Karpas-422 (cell line): Measurements from ENCODE around the gene CERS3. TPM values are rescaled to one million over a fixed set of nuclear protein-coding genes. Genes with fewer than 3 reads are reported as not detected.

Experiments
- DNase-seq: peaks from one replicate; pipeline ENCODE4 v3.0.0-alpha.2; 2015
- H2AFZ ChIP-seq: fragments of 200-600 bp; sonication (generic); 2 replicates; pipeline ENCODE4 v1.6.1; 2014; ENCODE audit warnings: antibody characterized with exemption, low read length, mixed read lengths
- H3K27ac ChIP-seq: fragments of 200-600 bp; sonication (generic); 2 replicates; pipeline ENCODE4 v1.5.1; 2014; ENCODE audit warnings: mild to moderate bottlenecking, low read length, moderate library complexity
- H3K27me3 ChIP-seq: fragments of 200-600 bp; sonication (generic); 2 replicates; pipeline ENCODE4 v1.6.1; 2014; ENCODE audit warnings: low read length, mixed read lengths
- H3K36me3 ChIP-seq: fragments of 200-600 bp; sonication (generic); 2 replicates; pipeline ENCODE4 v1.6.1; 2014; ENCODE audit warnings: low read length, mixed read lengths; ENCODE audit not compliant: insufficient read depth
- H3K4me1 ChIP-seq: fragments of 200-600 bp; sonication (generic); 2 replicates; pipeline ENCODE4 v1.6.1; 2014; ENCODE audit warnings: mild to moderate bottlenecking, low read length, mixed read lengths
- H3K4me2 ChIP-seq: fragments of 200-600 bp; sonication (generic); 2 replicates; pipeline ENCODE4 v1.6.1; 2014; ENCODE audit warnings: low read length, low read depth, mild to moderate bottlenecking; ENCODE audit not compliant: poor library complexity, severe bottlenecking
- H3K4me3 ChIP-seq: fragments of 200-600 bp; sonication (generic); 2 replicates; pipeline ENCODE4 v1.5.1; 2014; ENCODE audit warnings: mild to moderate bottlenecking, antibody characterized with exemption, low read length, mixed read lengths
- H3K79me2 ChIP-seq: fragments of 200-600 bp; sonication (generic); 2 replicates; pipeline ENCODE4 v1.6.1; 2014; ENCODE audit warnings: mild to moderate bottlenecking, low read length, mixed read lengths
- H3K9ac ChIP-seq: fragments of 200-600 bp; sonication (generic); 2 replicates; pipeline ENCODE4 v1.6.0; 2014; ENCODE audit warnings: low read length
- H3K9me2 ChIP-seq: fragments of 200-600 bp; sonication (generic), shearing (Covaris generic); replicated peaks from 2 replicates; pipeline ENCODE4 v1.6.0; 2014; ENCODE audit warnings: mild to moderate bottlenecking, low read length, moderate library complexity; ENCODE audit not compliant: insufficient read depth
- H3K9me3 ChIP-seq: fragments of 300-700, 200-600 bp; sonication (generic); 2 replicates; pipeline ENCODE4 v1.6.1; 2014; ENCODE audit warnings: low read length, mixed read lengths
- H4K20me1 ChIP-seq: fragments of 200-600 bp; sonication (generic); 2 replicates; pipeline ENCODE4 v1.6.1; 2014; ENCODE audit warnings: mild to moderate bottlenecking, antibody characterized with exemption, low read length, low read depth; ENCODE audit not compliant: insufficient read depth
- total RNA-seq: library from RNA; depleted of rRNA; stranded (reverse); fragments of >200 nt; shearing (Covaris generic); gene quantifications from 2 replicates; pipeline ENCODE4 v1.2.3, GENCODE V29; 2014; ENCODE audit warnings: low replicate concordance

Gene CERS3
- total RNA-seq, 1 experiment from 2014 or later, result 0.15 TPM

- H3K27ac ChIP-seq, result no peak overlapping the region
- H3K36me3 ChIP-seq, result no peaks in the 10 kb centered on the region
These were observed 95.4 kb downstream of the CERS3 start for GRCh38 chr15:100433304-100433703.

GRCh38 chr15:100430411-100430810 lies 98.3 kb downstream of the CERS3 start:
- Histone ChIP-seq H3K4me2 (no peak overlapping the region), H3K9ac (no peak overlapping the region), H3K27ac (no peak overlapping the region), H3K79me2 (no peaks in the 10 kb centered on the region), H4K20me1 (no peaks in the 10 kb centered on the region), H3K36me3 (no peaks in the 10 kb centered on the region), H3K9me3 (no peaks in the 10 kb centered on the region), H2AFZ (no peak overlapping the region), H3K4me3 (no peak overlapping the region), H3K27me3 (no peaks in the 10 kb centered on the region), H3K9me2 (no peaks in the 10 kb centered on the region), H3K4me1 (no peaks in the 10 kb centered on the region)
- DNase-seq, result no peak

More at GRCh38 chr15:100433304-100433703, 95.4 kb downstream of the CERS3 start:
- peaks cover under 1% of the 10 kb centered on the region for H3K4me1 ChIP-seq
- no peaks in the 10 kb centered on the region for H3K9me2 ChIP-seq
- H3K9ac ChIP-seq, result no peak overlapping the region
- no peaks in the 10 kb centered on the region for H3K9me3 ChIP-seq
- no peak overlapping the region for H2AFZ ChIP-seq
- H3K27me3 ChIP-seq, result no peaks in the 10 kb centered on the region
- H3K4me3 ChIP-seq, result no peak overlapping the region
- no peaks in the 10 kb centered on the region for H3K79me2 ChIP-seq
- H4K20me1 ChIP-seq, result no peaks in the 10 kb centered on the region
- DNase-seq, result no peak
- H3K4me2 ChIP-seq, result no peak overlapping the region

- peaks cover 6% of the 10 kb centered on the region for H3K4me1 ChIP-seq
- no peak overlapping the region for H3K9ac ChIP-seq
- no peaks in the 10 kb centered on the region for H3K9me2 ChIP-seq
- no peak overlapping the region for H3K4me3 ChIP-seq
- no peaks in the 10 kb centered on the region for H3K27me3 ChIP-seq
- no peak for DNase-seq
- no peak overlapping the region for H2AFZ ChIP-seq
- H3K79me2 ChIP-seq, result no peaks in the 10 kb centered on the region
- no peaks in the 10 kb centered on the region for H3K36me3 ChIP-seq
- H3K4me2 ChIP-seq, result no peak overlapping the region
- H3K9me3 ChIP-seq, result no peaks in the 10 kb centered on the region
- H3K27ac ChIP-seq, result no peak overlapping the region
- H4K20me1 ChIP-seq, result no peaks in the 10 kb centered on the region
These were observed 99.5 kb downstream of the CERS3 start for GRCh38 chr15:100429116-100429728.

- H3K4me2 ChIP-seq, result no peak overlapping the region
- peaks cover 6% of the 10 kb centered on the region for H3K4me1 ChIP-seq
- no peaks in the 10 kb centered on the region for H4K20me1 ChIP-seq
- H3K79me2 ChIP-seq, result no peaks in the 10 kb centered on the region
- no peak for DNase-seq
- H3K36me3 ChIP-seq, result no peaks in the 10 kb centered on the region
- no peak overlapping the region for H3K4me3 ChIP-seq
- no peak overlapping the region for H2AFZ ChIP-seq
- H3K9me2 ChIP-seq, result no peaks in the 10 kb centered on the region
- H3K27ac ChIP-seq, result no peak overlapping the region
- no peaks in the 10 kb centered on the region for H3K9me3 ChIP-seq
- H3K27me3 ChIP-seq, result no peaks in the 10 kb centered on the region
- no peak overlapping the region for H3K9ac ChIP-seq
These were observed 101.8 kb downstream of the CERS3 start for GRCh38 chr15:100426937-100427336.

- Histone ChIP-seq H3K27ac (no peak overlapping the region), H3K9me3 (no peaks in the 10 kb centered on the region), H4K20me1 (no peaks in the 10 kb centered on the region), H2AFZ (no peak overlapping the region), H3K4me2 (no peak overlapping the region), H3K27me3 (no peaks in the 10 kb centered on the region), H3K9ac (no peak overlapping the region), H3K79me2 (no peaks in the 10 kb centered on the region), H3K4me3 (no peak overlapping the region), H3K9me2 (no peaks in the 10 kb centered on the region), H3K4me1 (no peaks in the 10 kb centered on the region), H3K36me3 (no peaks in the 10 kb centered on the region)
- no peak for DNase-seq
These were observed 123.6 kb downstream of the CERS3 start for GRCh38 chr15:100405179-100405578.

- Histone ChIP-seq H3K27me3 (no peaks in the 10 kb centered on the region), H3K79me2 (no peaks in the 10 kb centered on the region), H3K9ac (no peak overlapping the region), H3K4me3 (no peak overlapping the region), H4K20me1 (no peaks in the 10 kb centered on the region), H2AFZ (no peak overlapping the region), H3K36me3 (no peaks in the 10 kb centered on the region), H3K9me2 (no peaks in the 10 kb centered on the region), H3K4me2 (no peak overlapping the region), H3K9me3 (no peaks in the 10 kb centered on the region), H3K27ac (no peak overlapping the region), H3K4me1 (no peaks in the 10 kb centered on the region)
- DNase-seq, result no peak
These were observed 127.8 kb downstream of the CERS3 start for GRCh38 chr15:100400996-100401395.

GRCh38 chr15:100394736-100395440 lies 133.9 kb downstream of the CERS3 start:
- Histone ChIP-seq H3K9me3 (no peaks in the 10 kb centered on the region), H2AFZ (no peak overlapping the region), H3K36me3 (no peaks in the 10 kb centered on the region)

GRCh38 chr15:100393008-100393407 lies 135.7 kb downstream of the CERS3 start:
- H3K4me1 ChIP-seq, result no peaks in the 10 kb centered on the region
- no peak overlapping the region for H2AFZ ChIP-seq
- no peaks in the 10 kb centered on the region for H3K79me2 ChIP-seq
- H3K9me3 ChIP-seq, result no peaks in the 10 kb centered on the region
- no peaks in the 10 kb centered on the region for H3K36me3 ChIP-seq
- no peak for DNase-seq
- no peak overlapping the region for H3K27ac ChIP-seq
- no peaks in the 10 kb centered on the region for H3K27me3 ChIP-seq
- no peaks in the 10 kb centered on the region for H4K20me1 ChIP-seq
- H3K9me2 ChIP-seq, result no peaks in the 10 kb centered on the region
- no peak overlapping the region for H3K9ac ChIP-seq
- no peak overlapping the region for H3K4me3 ChIP-seq
- H3K4me2 ChIP-seq, result no peak overlapping the region

More at GRCh38 chr15:100394736-100395440, 133.9 kb downstream of the CERS3 start:
- no peak overlapping the region for H3K4me3 ChIP-seq
- no peaks in the 10 kb centered on the region for H3K79me2 ChIP-seq
- no peak overlapping the region for H3K9ac ChIP-seq
- H3K4me2 ChIP-seq, result no peak overlapping the region
- H3K27me3 ChIP-seq, result no peaks in the 10 kb centered on the region
- no peak for DNase-seq
- H3K4me1 ChIP-seq, result no peaks in the 10 kb centered on the region
- H3K27ac ChIP-seq, result no peak overlapping the region
- no peaks in the 10 kb centered on the region for H3K9me2 ChIP-seq
- H4K20me1 ChIP-seq, result no peaks in the 10 kb centered on the region
